H1 (cell line): ENCODE measurements around the gene OGDHL. TPM values are rescaled to one million over a fixed set of nuclear protein-coding genes. Genes with fewer than 3 reads are reported as not detected.

ENCODE experiments used
- CTCF ChIA-PET: fragments of 300-600 bp; sonication (Branson Sonifier 250); formaldehyde crosslinking; loops from one replicate; lab custom pipeline; 2021; ENCODE audit not compliant: partially characterized antibody; lab: Charles Lee
- POLR2A ChIA-PET: fragments of 300-600 bp; sonication (Branson Sonifier 250); formaldehyde crosslinking; loops from one replicate; lab custom pipeline; 2021; ENCODE audit warnings: inconsistent platforms; ENCODE audit not compliant: partially characterized antibody; lab: Charles Lee
- DNase-seq, 2 experiments: peaks; one replicate each; pipeline versions ENCODE4 v3.0.0 to v3.0.0-alpha.2; 2010 to 2022; ENCODE audit warnings: low spot score in 2 of 2, low read depth in 1 of 2, mixed read lengths in 1 of 2
- FAIRE-seq: peaks from 2 replicates; lab custom pipeline; 2011; peaks lifted over from hg19 to GRCh38; lab: Jason Lieb, UNC
- H2AFZ ChIP-seq: 2 replicates; pipeline ENCODE4 v1.8.1; 2012; ENCODE audit warnings: low read length, inconsistent platforms
- H2AK5ac ChIP-seq: 2 replicates; pipeline ENCODE4 v1.6.1; 2013; ENCODE audit warnings: low read depth, low read length
- H2BK120ac ChIP-seq: replicated peaks from 2 replicates; pipeline ENCODE3; 2013; ENCODE audit warnings: low read depth, low read length, inconsistent platforms
- H2BK12ac ChIP-seq: 2 replicates; pipeline ENCODE4 v1.6.1; 2013; ENCODE audit warnings: low read depth, low read length
- H2BK15ac ChIP-seq: 2 replicates; pipeline ENCODE4 v1.6.1; 2013; ENCODE audit warnings: low read length
- H2BK20ac ChIP-seq: 2 replicates; pipeline ENCODE4 v1.6.1; 2013; ENCODE audit warnings: low read length
- H2BK5ac ChIP-seq: 2 replicates; pipeline ENCODE4 v1.6.1; 2013; ENCODE audit warnings: low read depth, low read length
- H3K14ac ChIP-seq: 2 replicates; pipeline ENCODE4 v1.6.1; 2013; ENCODE audit warnings: inconsistent platforms; ENCODE audit not compliant: insufficient read length
- H3K18ac ChIP-seq: 2 replicates; pipeline ENCODE4 v1.6.1; 2013; ENCODE audit warnings: low read length; ENCODE audit errors: extremely low read depth
- H3K23ac ChIP-seq: 2 replicates; pipeline ENCODE4 v1.6.1; 2013; ENCODE audit warnings: inconsistent platforms; ENCODE audit not compliant: insufficient read length
- H3K23me2 ChIP-seq: 2 replicates; pipeline ENCODE4 v1.6.1; 2013; ENCODE audit warnings: low read depth, low read length
- H3K27ac ChIP-seq: 2 replicates; pipeline ENCODE4 v1.6.1; 2011; ENCODE audit warnings: low read depth, low read length, inconsistent platforms
- H3K27me3 ChIP-seq, 4 experiments: replicated peaks in 1 of 4; 1 replicate in 1 of 4; 2 replicates in 3 of 4; pipeline versions ENCODE4 v1.6.1 to v1.8.1; 2011 to 2013; ENCODE audit warnings: low read length in 3 of 4, mild to moderate bottlenecking in 3 of 4, inconsistent platforms in 2 of 4, mixed read lengths in 2 of 4, moderate library complexity in 1 of 4; ENCODE audit not compliant: control insufficient read depth in 3 of 4, insufficient read depth in 3 of 4; ENCODE audit errors: extremely low read depth in 1 of 4
- H3K36me3 ChIP-seq, 4 experiments: 2 replicates each; pipeline versions ENCODE4 v1.6.1 to v1.8.1; 2011 to 2013; ENCODE audit warnings: mild to moderate bottlenecking in 4 of 4, low read length in 3 of 4, moderate library complexity in 2 of 4, control low read depth in 1 of 4, inconsistent platforms in 1 of 4; ENCODE audit not compliant: insufficient read depth in 4 of 4, control insufficient read depth in 2 of 4
- H3K4ac ChIP-seq: replicated peaks from 2 replicates; pipeline ENCODE3; 2013; ENCODE audit warnings: low read length, low read depth, mixed read lengths, inconsistent platforms; ENCODE audit not compliant: insufficient read length
- H3K4me1 ChIP-seq, 4 experiments: replicated peaks in 1 of 4; 1 replicate in 1 of 4; 2 replicates in 3 of 4; pipeline versions ENCODE4 v1.6.1 to v1.8.1; 2011 to 2013; ENCODE audit warnings: low read length in 3 of 4, inconsistent platforms in 2 of 4, mixed read lengths in 1 of 4; ENCODE audit not compliant: insufficient read depth in 4 of 4, control insufficient read depth in 3 of 4
- H3K4me2 ChIP-seq, 2 experiments: 2 replicates each; pipeline versions ENCODE4 v1.6.1 to v1.8.1; 2011 to 2013; ENCODE audit warnings: low read depth in 2 of 2, low read length in 2 of 2, control low read depth in 1 of 2, inconsistent platforms in 1 of 2, mild to moderate bottlenecking in 1 of 2; ENCODE audit not compliant: insufficient read depth in 1 of 2
- H3K4me3 ChIP-seq, 4 experiments: fragments of 200-600, 300-600 bp in 1 of 4; sonication (generic), shearing (Covaris generic), sonication (Bioruptor Twin) in 1 of 4; 2 replicates each; pipeline versions ENCODE4 v1.5.1 to v1.8.1; 2011 to 2016; ENCODE audit warnings: low read length in 4 of 4, low read depth in 3 of 4, control low read depth in 2 of 4, inconsistent platforms in 2 of 4, mild to moderate bottlenecking in 2 of 4, mixed read lengths in 1 of 4, moderate library complexity in 1 of 4; ENCODE audit not compliant: insufficient read depth in 2 of 4; ENCODE audit errors: extremely low read depth in 1 of 4
- H3K56ac ChIP-seq: replicated peaks from 2 replicates; pipeline ENCODE3; 2013; ENCODE audit warnings: low read depth, mild to moderate bottlenecking, mixed read lengths, low read length, inconsistent platforms; ENCODE audit not compliant: insufficient read length
- H3K79me1 ChIP-seq: 2 replicates; pipeline ENCODE4 v1.6.1; 2013; ENCODE audit warnings: low read depth, low read length, control low read depth
- H3K79me2 ChIP-seq, 2 experiments: 2 replicates each; pipeline versions ENCODE4 v1.6.1 to v1.8.1; 2012 to 2013; ENCODE audit warnings: low read length in 2 of 2, mild to moderate bottlenecking in 2 of 2, inconsistent platforms in 1 of 2; ENCODE audit not compliant: insufficient read depth in 2 of 2, control insufficient read depth in 1 of 2
- H3K9ac ChIP-seq, 4 experiments: replicated peaks in 1 of 4; 1 replicate in 1 of 4; 2 replicates in 3 of 4; pipeline versions ENCODE4 v1.6.1 to v1.8.1; 2011 to 2013; ENCODE audit warnings: low read depth in 3 of 4, low read length in 3 of 4, control low read depth in 2 of 4, mild to moderate bottlenecking in 2 of 4, moderate library complexity in 2 of 4, inconsistent platforms in 1 of 4; ENCODE audit errors: extremely low read depth in 1 of 4
- H3K9me3 ChIP-seq, 2 experiments: 2 replicates each; pipeline versions ENCODE4 v1.6.1 to v1.8.1; 2012 to 2013; ENCODE audit warnings: mild to moderate bottlenecking in 2 of 2, moderate library complexity in 2 of 2, control low read depth in 1 of 2, inconsistent platforms in 1 of 2, low read depth in 1 of 2, low read length in 1 of 2, mixed read lengths in 1 of 2; ENCODE audit not compliant: insufficient read depth in 2 of 2
- H4K20me1 ChIP-seq, 2 experiments: replicated peaks in 1 of 2; 2 replicates each; pipeline versions ENCODE3 to v1.8.1; 2011 to 2013; ENCODE audit warnings: inconsistent platforms in 2 of 2, low read length in 2 of 2, mild to moderate bottlenecking in 1 of 2; ENCODE audit not compliant: insufficient read depth in 2 of 2, control insufficient read depth in 1 of 2
- H4K5ac ChIP-seq: 2 replicates; pipeline ENCODE4 v1.6.1; 2013; ENCODE audit warnings: low read length, low read depth, mixed read lengths, inconsistent platforms; ENCODE audit not compliant: insufficient read length
- H4K8ac ChIP-seq: 2 replicates; pipeline ENCODE4 v1.8.0; 2013; ENCODE audit warnings: mild to moderate bottlenecking, moderate library complexity, low read length, inconsistent platforms; ENCODE audit not compliant: insufficient read depth; ENCODE audit errors: extremely low read depth
- H4K91ac ChIP-seq: replicated peaks from 2 replicates; pipeline ENCODE3; 2013; ENCODE audit warnings: low read length, mixed read lengths, inconsistent platforms; ENCODE audit not compliant: insufficient read length
- CBX8 ChIP-seq: fragments of 300-800, 300-1000 bp; sonication (generic); IDR thresholded peaks from 2 replicates; pipeline ENCODE4 v1.7.1; 2016; ENCODE audit warnings: low read depth, low read length, borderline replicate concordance
- CHD2 ChIP-seq: IDR thresholded peaks from 2 replicates; pipeline ENCODE4 v1.6.1; 2012; ENCODE audit warnings: low read length, improper control_type of control experiment
- GTF2F1 ChIP-seq: IDR thresholded peaks from 2 replicates; pipeline ENCODE4 v1.6.1; 2012; ENCODE audit warnings: low read depth, low read length, improper control_type of control experiment, borderline replicate concordance
- MAFK ChIP-seq: IDR thresholded peaks from 2 replicates; pipeline ENCODE4 v1.6.1; 2012; ENCODE audit warnings: low read depth, mild to moderate bottlenecking, improper control_type of control experiment, low read length
- MAX ChIP-seq: IDR thresholded peaks from 2 replicates; pipeline ENCODE4 v1.6.1; 2012; ENCODE audit warnings: inconsistent platforms
- NANOG ChIP-seq: IDR thresholded peaks from 2 replicates; pipeline ENCODE4 v1.6.1; 2011; ENCODE audit warnings: low read length, low read depth, mild to moderate bottlenecking, inconsistent platforms; ENCODE audit not compliant: insufficient read depth, poor library complexity, severe bottlenecking
- NRF1 ChIP-seq: IDR thresholded peaks from 2 replicates; pipeline ENCODE4 v1.6.1; 2011; ENCODE audit warnings: mild to moderate bottlenecking, low read depth, low read length, improper control_type of control experiment
- POU5F1 ChIP-seq: IDR thresholded peaks from 2 replicates; pipeline ENCODE4 v1.6.1; 2011; ENCODE audit warnings: low read depth, mild to moderate bottlenecking, low read length, moderate library complexity
- RNF2 ChIP-seq: fragments of 200-900, 300-1000 bp; sonication (generic); IDR thresholded peaks from 2 replicates; pipeline ENCODE4 v1.7.1; 2016; ENCODE audit warnings: borderline replicate concordance, low read depth, mild to moderate bottlenecking, antibody characterized with exemption, low read length; ENCODE audit not compliant: poor library complexity, severe bottlenecking; ENCODE audit errors: missing control alignments
- SAP30 ChIP-seq: fragments of 300-600 bp; sonication (generic); IDR thresholded peaks from 2 replicates; pipeline ENCODE4 v1.7.1; 2012; ENCODE audit warnings: low read length, moderate library complexity, mild to moderate bottlenecking, inconsistent platforms; ENCODE audit not compliant: insufficient read depth, insufficient replicate concordance
- SP2 ChIP-seq: IDR thresholded peaks from 2 replicates; pipeline ENCODE4 v1.6.1; 2012; ENCODE audit warnings: mild to moderate bottlenecking, low read length, inconsistent platforms
- TAF7 ChIP-seq: optimal IDR thresholded peaks from 2 replicates; pipeline ENCODE3; 2011; ENCODE audit warnings: low read depth, mild to moderate bottlenecking, inconsistent platforms, low read length, moderate library complexity, borderline replicate concordance
- YY1 ChIP-seq: IDR thresholded peaks from 2 replicates; pipeline ENCODE4 v1.6.1; 2011; ENCODE audit warnings: low read depth, mild to moderate bottlenecking, low read length
- ZNF274 ChIP-seq: IDR thresholded peaks from 2 replicates; pipeline ENCODE4 v1.7.0; 2012; ENCODE audit warnings: low read length, borderline replicate concordance; ENCODE audit errors: extremely low read depth
- WGBS, 2 experiments: shearing (Covaris generic) in 1 of 2; methylation state at CpG; one replicate each; pipeline versions ENCODE4 v1.1.6 to v1.1.7; 2013 to 2015; ENCODE audit warnings: low lambda C conversion rate in 2 of 2, mixed read lengths in 2 of 2, inconsistent platforms in 1 of 2, low coverage in 1 of 2, missing lambda C conversion rate in 1 of 2; ENCODE audit not compliant: insufficient replicate concordance in 2 of 2, insufficient coverage in 1 of 2, insufficient read length in 1 of 2; ENCODE audit errors: extremely low coverage in 1 of 2, missing lambda C conversion rate in 1 of 2; 5-methylcytosine and 5-hydroxymethylcytosine counted together
- polyA plus RNA-seq, 7 experiments: library from polyadenylated mRNA; depleted of rRNA in 3 of 7; stranded (reverse) in 5 of 7; unstranded in 2 of 7; fragments of >200 nt in 5 of 7; fragments of 200-250 nt in 2 of 7; gene quantifications; 1 replicate in 5 of 7; 2 replicates in 1 of 7; 4 replicates in 1 of 7; pipeline versions ENCODE4 v1.2.1 to v1.2.3, GENCODE V29; 2011 to 2013; ENCODE audit warnings: missing spikeins in 2 of 7, mixed read lengths in 2 of 7
- total RNA-seq: library from RNA; stranded (reverse); fragmentation: NEBNext Ultra II Directional; extraction: Animal tissue kit (Norgen Biotek cat#: 25700); gene quantifications from 2 replicates; pipeline ENCODE4 v1.2.1, GENCODE V29; 2021

The OGDHL gene
- total and polyA plus RNA-seq, 2 of the 8 experiments (the other 6 are each of a cell fraction or from before 2014, with no cell fraction given), result 16.1 to 16.6 TPM

DNA sequence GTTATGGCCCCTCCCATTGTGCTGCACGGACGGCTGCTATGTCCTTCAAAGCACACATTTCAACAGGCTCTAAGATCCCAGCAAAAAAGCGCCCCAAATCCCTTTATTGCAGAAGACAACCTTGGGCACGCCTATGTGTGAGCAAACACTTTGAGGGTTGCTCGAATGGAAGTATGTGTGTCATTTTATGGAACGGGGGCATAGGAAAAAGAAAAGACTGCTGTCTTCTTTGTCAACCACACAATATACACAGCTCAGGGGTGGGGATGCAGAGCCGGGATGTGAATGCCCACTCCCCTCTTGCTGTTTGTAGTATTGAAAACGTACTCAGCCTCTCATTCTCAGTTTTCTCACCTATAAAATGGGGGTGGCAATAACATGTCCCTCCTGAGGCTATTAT is 50.6 kb downstream of the OGDHL start:
- Histone ChIP-seq H4K20me1 (no peaks in the 10 kb centered on the region), H4K91ac (no peak overlapping the region), H3K27ac (no peak overlapping the region), H3K27me3 (no peaks in the 10 kb centered on the region; a peak in 1 of 7 replicates), H2BK12ac (no peak overlapping the region), H3K23me2 (no peaks in the 10 kb centered on the region), H2BK20ac (no peak overlapping the region), H3K36me3 (no peaks in the 10 kb centered on the region), H3K4me2 (no peak overlapping the region), H3K18ac (no peak overlapping the region), H4K8ac (no peak overlapping the region), H3K56ac (no peak overlapping the region), H2BK5ac (no peak overlapping the region), H3K23ac (no peak overlapping the region), H3K79me1 (no peaks in the 10 kb centered on the region), H2AFZ (no peak overlapping the region), H2BK120ac (no peak overlapping the region), H2AK5ac (no peak overlapping the region), H4K5ac (no peak overlapping the region), H3K4me3 (no peak overlapping the region), H3K9ac (no peak overlapping the region), H3K4ac (no peak overlapping the region), H3K4me1 (no peaks in the 10 kb centered on the region), H3K79me2 (no peaks in the 10 kb centered on the region), H2BK15ac (no peak overlapping the region), H3K14ac (no peak overlapping the region), H3K9me3 (peaks cover 2 to 12% of the 10 kb centered on the region in 2 experiments; a peak in 3 of 4 replicates)
- POLR2A ChIA-PET, result no interaction called here
- FAIRE-seq, result no peak
- CTCF ChIA-PET, result interaction anchor here (0.6 to 2.2 kb wide), 7 partner anchors 11 to 757 kb away, joined by 3 to 11 read pairs (median 3); no protein-coding TSS in a partner anchor
- 86% methylated on average over 8 of the region's 8 CpGs; no CpG with 5 or more reads in 1 of the 2 experiments for WGBS, 2 experiments
- no peak for DNase-seq
- no peak for TF ChIP-seq NANOG
- no peak for TF ChIP-seq GTF2F1
- TF ChIP-seq TAF7, result no peak
- TF ChIP-seq NRF1, result no peak
- TF ChIP-seq MAFK, result no peak
- TF ChIP-seq SAP30, result no peak
- TF ChIP-seq RNF2, result no peak
- TF ChIP-seq SP2, result no peak
- no peak for TF ChIP-seq YY1
- no peak for TF ChIP-seq CBX8
- no peak for TF ChIP-seq CHD2
- no peak for TF ChIP-seq POU5F1
- TF ChIP-seq MAX, result no peak
- no peak for TF ChIP-seq ZNF274
